Transverse colon (tissue), 4 donors: ENCODE measurements around the gene ZSWIM1. TPM values are rescaled to one million over a fixed set of nuclear protein-coding genes. Genes with fewer than 3 reads are reported as not detected.

Source experiments
- DNase-seq: peaks from one replicate; pipeline ENCODE4 v3.0.0-alpha.2; 2019
- H3K27ac ChIP-seq, 4 donors: fragments of 200-600 bp; sonication (generic); 2 replicates each; pipeline ENCODE4 v1.5.1; 2016 to 2018; ENCODE audit warnings: inconsistent platforms in 4 of 4
- H3K27me3 ChIP-seq: fragments of 200-600 bp; sonication (generic); 2 replicates; pipeline ENCODE4 v1.5.1; 2017; ENCODE audit warnings: inconsistent platforms
- H3K36me3 ChIP-seq, 4 donors: fragments of 200-600 bp; sonication (generic); 2 replicates each; pipeline ENCODE4 v1.5.1; 2017 to 2019; ENCODE audit warnings: inconsistent platforms in 4 of 4
- H3K4me1 ChIP-seq, 4 donors: fragments of 200-600 bp; sonication (generic); 2 replicates each; pipeline ENCODE4 v1.5.1; 2017 to 2020; ENCODE audit warnings: inconsistent platforms in 4 of 4
- H3K4me3 ChIP-seq, 4 donors: fragments of 200-600 bp; sonication (generic); 1 replicate in 1 of 4; 2 replicates in 3 of 4; pipeline versions ENCODE4 v1.5.1 to v1.6.1; 2017 to 2019; ENCODE audit warnings: inconsistent platforms in 4 of 4
- H3K9me3 ChIP-seq, 2 donors: fragments of 200-600 bp; sonication (generic); 2 replicates each; pipeline ENCODE4 v1.5.1; 2017 to 2019; ENCODE audit warnings: inconsistent platforms in 2 of 2
- EP300 ChIP-seq: sonication (generic); formaldehyde crosslinking; IDR thresholded peaks from one replicate; pipeline ENCODE4 v1.6.1; 2017; ENCODE audit warnings: antibody characterized with exemption, low read depth
- POLR2A ChIP-seq: fragments of 450-650 bp; IDR thresholded peaks from one replicate; pipeline ENCODE4 v1.6.1; 2016; ENCODE audit warnings: antibody characterized with exemption, mild to moderate bottlenecking, moderate library complexity
- POLR2AphosphoS5 ChIP-seq, 3 donors: sonication (generic); formaldehyde crosslinking; IDR thresholded peaks; one replicate each; pipeline ENCODE4 v1.6.1; 2016; ENCODE audit warnings: antibody characterized with exemption in 3 of 3
- WGBS, 2 donors: methylation state at CpG; one replicate each; pipeline ENCODE4 v1.1.5; 2018; ENCODE audit warnings: low coverage in 1 of 2; 5-methylcytosine and 5-hydroxymethylcytosine counted together
- in situ Hi-C, 4 donors: fragments of 200-750 bp; cut with MboI; loops; one replicate each; pipeline versions ENCODE4 v1.15.0 to v1.15.1; 2017; ENCODE audit warnings: low sequenced_read_pairs in 3 of 4, low pct_ligation_motif_present in 1 of 4, low pct_unique_long_range_greater_than_20kb in 1 of 4
- intact Hi-C: fragments of 100-400 bp; cut with DNase I; formaldehyde crosslinking; loops from one replicate; pipeline ENCODE4 v1.15.1; 2023; ENCODE audit warnings: low total_unique reads
- total RNA-seq, 4 donors: library from RNA; depleted of rRNA; stranded (reverse); fragments of >200 nt; gene quantifications; one replicate each; pipeline ENCODE4 v1.1.0, GENCODE V29; 2016
- TF ChIP-seq, protein P1 (sequence below), 5 experiments: fragments of 200-600 bp in 3 of 5; fragments of 450-650 bp in 2 of 5; sonication (generic) in 3 of 5; IDR thresholded peaks; 1 replicate in 2 of 5; 2 replicates in 3 of 5; pipeline ENCODE4 v1.5.1; 2016 to 2017; ENCODE audit warnings: antibody characterized with exemption in 5 of 5, inconsistent platforms in 3 of 5, mild to moderate bottlenecking in 2 of 5, moderate library complexity in 1 of 5

Gene ZSWIM1
- total RNA-seq, 4 donors from 2014 or later: 11.0 to 82.6 (median 16.0) TPM

DNA sequence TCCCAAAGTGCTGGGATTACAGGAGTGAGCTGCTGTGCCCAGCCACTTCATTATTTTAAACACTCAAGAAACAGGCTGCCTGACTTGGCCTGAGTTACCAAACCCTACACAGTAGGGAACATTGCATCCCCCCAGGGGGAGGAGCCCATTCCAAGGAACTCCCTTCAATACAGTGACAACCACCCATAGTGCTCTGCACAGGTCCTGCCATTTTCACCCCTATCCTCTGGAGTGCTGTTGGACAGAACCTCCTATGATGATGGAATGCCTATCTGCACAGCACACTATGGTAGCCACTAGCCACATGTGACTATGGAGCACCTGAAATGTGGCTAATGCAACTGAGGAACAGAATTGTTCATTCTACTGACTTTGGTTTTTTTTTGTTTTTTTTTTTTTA, 35.6 kb upstream of the ZSWIM1 start:
- no peak overlapping the region for H3K4me3 ChIP-seq
- no peaks in the 10 kb centered on the region for H3K27me3 ChIP-seq
- peak overlapping the region in 1 of 4 donors; percentile 4 for H3K27ac ChIP-seq
- H3K4me1 ChIP-seq: peaks cover 4 to 19% (median 6%) of the 10 kb centered on the region in 4 donors
- in situ Hi-C loops: no loop called here
- TF ChIP-seq, protein P1, sequence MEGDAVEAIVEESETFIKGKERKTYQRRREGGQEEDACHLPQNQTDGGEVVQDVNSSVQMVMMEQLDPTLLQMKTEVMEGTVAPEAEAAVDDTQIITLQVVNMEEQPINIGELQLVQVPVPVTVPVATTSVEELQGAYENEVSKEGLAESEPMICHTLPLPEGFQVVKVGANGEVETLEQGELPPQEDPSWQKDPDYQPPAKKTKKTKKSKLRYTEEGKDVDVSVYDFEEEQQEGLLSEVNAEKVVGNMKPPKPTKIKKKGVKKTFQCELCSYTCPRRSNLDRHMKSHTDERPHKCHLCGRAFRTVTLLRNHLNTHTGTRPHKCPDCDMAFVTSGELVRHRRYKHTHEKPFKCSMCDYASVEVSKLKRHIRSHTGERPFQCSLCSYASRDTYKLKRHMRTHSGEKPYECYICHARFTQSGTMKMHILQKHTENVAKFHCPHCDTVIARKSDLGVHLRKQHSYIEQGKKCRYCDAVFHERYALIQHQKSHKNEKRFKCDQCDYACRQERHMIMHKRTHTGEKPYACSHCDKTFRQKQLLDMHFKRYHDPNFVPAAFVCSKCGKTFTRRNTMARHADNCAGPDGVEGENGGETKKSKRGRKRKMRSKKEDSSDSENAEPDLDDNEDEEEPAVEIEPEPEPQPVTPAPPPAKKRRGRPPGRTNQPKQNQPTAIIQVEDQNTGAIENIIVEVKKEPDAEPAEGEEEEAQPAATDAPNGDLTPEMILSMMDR (IDR thresholded peaks at IDR 0.05): no peak
- TF ChIP-seq EP300: no peak
- no peak for TF ChIP-seq POLR2A
- TF ChIP-seq POLR2AphosphoS5 (IDR thresholded peaks at IDR 0.05): no peak
- H3K36me3 ChIP-seq: peaks cover 0 to 22% (median 8%) of the 10 kb centered on the region in 4 donors
- intact Hi-C loops: no loop called here
- no peak for DNase-seq
- no peaks in the 10 kb centered on the region for H3K9me3 ChIP-seq

DNA sequence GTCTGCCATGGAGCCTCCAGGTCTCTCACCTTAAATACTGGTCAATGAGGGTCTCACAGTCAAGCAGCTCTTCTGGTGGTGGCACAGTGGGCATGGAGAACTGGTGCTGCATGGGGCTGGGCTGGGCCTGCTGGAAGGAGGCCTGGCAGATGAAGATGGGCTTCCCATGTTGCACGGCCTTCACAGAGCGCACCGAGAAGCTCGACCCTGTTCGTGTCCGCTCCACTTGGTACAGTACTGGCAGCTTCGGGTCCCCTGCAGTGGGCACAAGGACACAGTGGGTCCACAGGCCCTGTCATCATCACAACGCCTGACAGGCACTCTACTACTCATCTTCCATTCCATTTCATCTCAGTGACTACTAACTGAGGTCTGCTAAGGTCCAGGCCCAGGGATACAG, 32.6 kb upstream of the ZSWIM1 start:
- Histone ChIP-seq H3K27ac (no peak overlapping the region), H3K9me3 (no peaks in the 10 kb centered on the region), H3K4me1 (peaks cover 0 to 1% (median 0%) of the 10 kb centered on the region in 4 donors), H3K36me3 (peaks cover 0 to 19% (median 7%) of the 10 kb centered on the region in 4 donors), H3K4me3 (no peak overlapping the region), H3K27me3 (no peaks in the 10 kb centered on the region)
- intact Hi-C loops: no loop called here
- in situ Hi-C loops: no loop called here
- 91% methylated on average over 8 of the region's 8 CpGs; no CpG with 5 or more reads in 1 of the 2 donors for WGBS, 2 donors
- no peak for DNase-seq
- TF ChIP-seq EP300: no peak
- no peak for TF ChIP-seq POLR2A

DNA sequence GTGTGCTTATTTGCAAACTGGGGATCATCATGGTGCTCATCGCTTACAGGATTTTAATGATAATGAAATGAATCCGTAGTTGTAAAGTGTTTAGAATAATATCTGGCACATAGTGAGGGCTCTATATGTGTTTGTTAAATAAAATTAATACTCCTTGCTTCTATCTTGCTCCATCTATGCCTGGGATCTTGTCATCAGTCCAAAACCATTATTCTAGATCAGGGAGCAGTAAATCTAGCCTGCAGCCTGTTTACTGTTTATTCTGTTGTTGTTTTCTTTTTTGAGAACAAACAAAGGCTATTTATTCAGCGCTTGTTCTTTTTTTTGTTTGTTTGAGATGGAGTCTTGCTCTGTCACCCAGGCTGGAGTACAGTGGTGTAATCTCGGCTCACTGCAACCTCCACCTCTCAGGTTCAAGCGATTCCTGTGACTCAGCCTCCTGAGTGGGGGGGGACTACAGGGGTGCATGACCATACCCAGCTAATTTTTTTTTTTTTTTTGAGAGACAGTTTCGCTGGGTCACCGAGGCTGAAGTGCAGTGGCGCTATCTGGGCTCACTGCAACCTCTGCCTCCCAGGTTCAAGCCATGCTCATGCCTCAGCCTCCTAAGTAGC, 32.0 kb upstream of the ZSWIM1 start:
- H3K4me3 ChIP-seq: no peak overlapping the region
- DNase-seq: no peak
- H3K27ac ChIP-seq: no peak overlapping the region
- H3K9me3 ChIP-seq: no peaks in the 10 kb centered on the region
- WGBS, 2 donors: 92 to 93% methylated on average over 3 to 8 of the region's 8 CpGs
- TF ChIP-seq POLR2AphosphoS5 (IDR thresholded peaks at IDR 0.05) (no peak), POLR2A (no peak), EP300 (no peak)
- TF ChIP-seq, protein P1 (IDR thresholded peaks at IDR 0.05): no peak
- peaks cover 0 to 20% (median 3%) of the 10 kb centered on the region in 4 donors for H3K36me3 ChIP-seq
- in situ Hi-C loops (no loop called here), intact Hi-C loops (no loop called here)
- H3K4me1 ChIP-seq: peaks cover 0 to 1% (median 0%) of the 10 kb centered on the region in 4 donors
- H3K27me3 ChIP-seq: no peaks in the 10 kb centered on the region

DNA sequence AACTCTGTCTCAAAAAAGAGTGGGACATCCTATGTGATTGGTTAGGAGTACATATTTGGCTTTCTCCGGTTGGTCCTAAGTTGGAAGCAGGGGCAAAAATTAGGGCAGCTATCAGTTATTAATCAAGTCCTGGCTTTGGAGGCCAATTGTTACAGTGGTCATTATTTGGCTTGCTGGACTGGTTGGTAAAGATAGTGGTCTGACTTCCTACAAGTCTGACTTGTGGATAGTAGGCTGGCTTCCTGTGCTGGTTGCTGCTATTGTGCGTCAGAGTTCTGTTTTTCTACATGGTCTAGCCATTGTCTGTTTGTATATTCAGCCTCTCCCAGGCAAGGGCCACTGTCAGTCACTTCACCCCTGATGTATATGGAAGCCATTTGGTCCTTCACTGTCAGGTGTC, 30.8 kb upstream of the ZSWIM1 start:
- in situ Hi-C loops (no loop called here), intact Hi-C loops (no loop called here)
- TF ChIP-seq POLR2AphosphoS5 (IDR thresholded peaks at IDR 0.05): no peak
- no peak for DNase-seq
- Histone ChIP-seq H3K9me3 (no peaks in the 10 kb centered on the region), H3K4me3 (no peak overlapping the region), H3K36me3 (peaks cover 0 to 20% (median 3%) of the 10 kb centered on the region in 4 donors), H3K27ac (no peak overlapping the region), H3K4me1 (peaks cover 0 to 13% (median 1%) of the 10 kb centered on the region in 4 donors), H3K27me3 (no peaks in the 10 kb centered on the region)
- WGBS, 2 donors: 80 to 90% methylated on average over 1 to 2 of the region's 2 CpGs

DNA sequence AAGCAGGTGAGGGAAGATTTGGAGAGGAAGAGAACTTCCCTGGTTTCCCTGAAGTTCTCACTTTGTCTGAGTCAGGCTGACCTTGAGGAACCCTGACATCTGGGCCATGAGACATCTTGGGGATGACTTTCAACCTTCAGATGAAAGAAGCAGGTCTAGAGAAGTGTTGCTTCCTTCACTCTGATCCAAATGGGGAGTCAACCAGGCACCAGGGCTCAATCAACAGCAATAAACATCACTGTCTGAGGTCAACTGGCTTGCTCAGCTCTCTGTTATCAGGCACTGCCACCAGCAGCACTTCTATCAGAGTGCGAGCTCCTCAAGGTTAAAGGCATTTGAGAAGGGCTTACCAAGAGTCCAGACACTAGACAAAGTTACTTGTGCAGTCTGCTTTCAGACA, 30.1 kb upstream of the ZSWIM1 start:
- Histone ChIP-seq H3K4me3 (no peak overlapping the region), H3K27ac (no peak overlapping the region), H3K4me1 (peaks cover 1 to 20% (median 7%) of the 10 kb centered on the region in 4 donors), H3K27me3 (no peaks in the 10 kb centered on the region), H3K9me3 (no peaks in the 10 kb centered on the region), H3K36me3 (peaks cover 0 to 13% (median 3%) of the 10 kb centered on the region in 4 donors)
- in situ Hi-C loops: no loop called here
- DNase-seq: no peak
- WGBS, 2 donors: 94% methylated on average over 1 of the region's 1 CpG; no CpG with 5 or more reads in 1 of the 2 donors
- TF ChIP-seq POLR2A: no peak
- no peak for TF ChIP-seq EP300
- no peak for TF ChIP-seq POLR2AphosphoS5 (IDR thresholded peaks at IDR 0.05)
- intact Hi-C loops: no loop called here
